ENCODE measurements around the gene GTF2H3. TPM values are rescaled to one million over a fixed set of nuclear protein-coding genes. Genes with fewer than 3 reads are reported as not detected.

The GTF2H3 gene
- total RNA-seq, 3 donors from 2014 or later, result 77.9 to 86.2 (median 78.5) TPM

DNA sequence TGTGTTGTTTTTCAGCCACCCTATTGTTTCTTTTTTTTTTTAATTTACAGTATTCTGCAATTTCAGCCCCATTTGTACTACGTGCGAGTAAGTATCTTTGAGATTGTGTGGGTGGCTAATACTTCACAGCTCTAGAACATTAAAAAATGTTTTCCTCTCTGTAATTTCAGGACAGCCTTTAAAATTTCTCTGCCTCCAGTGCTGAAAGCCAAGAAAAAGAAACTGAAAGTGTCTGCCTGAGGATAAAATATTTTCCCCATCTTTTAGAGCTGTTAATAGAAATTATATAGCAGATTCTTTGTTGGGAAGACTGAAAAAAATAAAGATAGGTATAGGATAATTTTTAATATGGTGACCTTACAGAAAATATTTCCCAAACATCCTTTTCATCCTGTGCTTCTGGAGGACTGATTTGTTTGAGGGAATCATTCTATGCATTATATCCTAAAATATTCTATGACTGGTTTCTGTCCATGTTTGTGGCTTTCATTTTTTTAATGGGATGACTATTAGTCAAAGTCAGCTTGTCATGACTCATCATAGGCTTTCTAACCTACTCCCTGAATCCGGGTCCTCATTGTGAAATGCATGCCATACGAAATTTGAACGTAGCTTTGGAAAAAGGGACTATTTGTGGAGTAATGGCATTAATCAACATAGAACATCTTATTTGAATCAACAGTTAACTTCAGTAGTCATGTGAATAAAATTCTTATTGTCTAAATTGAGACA is 26.5 kb downstream of the GTF2H3 start:
- no peak for ATAC-seq
- Mint-ChIP-seq H3K4me3 (no peak overlapping the region), H3K36me3 (ENCODE audit: insufficient read depth) (peaks cover 32% of the 10 kb centered on the region), H3K27me3 (ENCODE audit: low read depth) (no peaks in the 10 kb centered on the region), H3K4me1 (ENCODE audit: low read depth) (peaks cover 11% of the 10 kb centered on the region), H3K9me3 (no peaks in the 10 kb centered on the region)
- DNase-seq, result no peak

DNA sequence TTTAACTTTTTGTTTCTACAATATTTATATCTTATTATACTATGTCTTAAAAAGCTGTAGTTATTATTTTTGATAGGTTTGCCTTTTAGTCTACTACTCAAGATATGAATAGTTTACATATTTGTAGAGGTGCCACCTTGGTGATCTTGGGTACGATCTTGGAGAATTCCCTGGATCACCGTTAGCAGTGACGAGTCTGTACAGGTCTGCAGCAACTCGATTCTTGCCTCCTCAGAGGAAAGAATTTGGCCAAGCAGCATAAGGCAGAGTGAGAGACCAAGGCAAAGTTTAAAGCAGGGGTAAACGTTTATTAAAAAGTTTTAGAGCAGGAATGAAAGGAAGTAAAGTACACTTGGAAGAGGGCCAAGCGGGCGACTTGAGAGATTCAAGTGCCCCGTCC is 34.1 kb downstream of the GTF2H3 start:
- no peak for ATAC-seq
- Mint-ChIP-seq H3K9me3 (no peaks in the 10 kb centered on the region), H3K27me3 (ENCODE audit: low read depth) (no peaks in the 10 kb centered on the region), H3K36me3 (ENCODE audit: insufficient read depth) (peaks cover 6% of the 10 kb centered on the region), H3K4me1 (ENCODE audit: low read depth) (peaks cover 18% of the 10 kb centered on the region), H3K4me3 (no peak overlapping the region)
- DNase-seq, result no peak

GRCh38 chr12:123670882-123671728 is 37.5 kb downstream of the GTF2H3 start, which contains the start of gene TCTN2:
TSS of gene TCTN2 (plus strand) at chr12:123671113. CDS start at chr12:123671241, 128 bp downstream.
- DNase-seq, result peak; percentile 91
- H3K27me3 Mint-ChIP-seq (ENCODE audit: low read depth), result no peaks in the 10 kb centered on the region
- peaks cover 1% of the 10 kb centered on the region for H3K36me3 Mint-ChIP-seq (ENCODE audit: insufficient read depth)
- ATAC-seq, result peak; percentile 100
- peak within 1 kb of the TSS; percentile 89 for H3K4me3 Mint-ChIP-seq
- H3K4me1 Mint-ChIP-seq (ENCODE audit: low read depth), result peaks cover 20% of the 10 kb centered on the region
- H3K9me3 Mint-ChIP-seq, result no peaks in the 10 kb centered on the region

GRCh38 chr12:123671876-123672275 is 38.2 kb downstream of the GTF2H3 start:
- H3K27me3 Mint-ChIP-seq (ENCODE audit: low read depth), result no peaks in the 10 kb centered on the region
- peak overlapping the region; percentile 89 for H3K4me3 Mint-ChIP-seq
- peaks cover 20% of the 10 kb centered on the region for H3K4me1 Mint-ChIP-seq (ENCODE audit: low read depth)

GRCh38 chr12:123675436-123675835 is 41.8 kb downstream of the GTF2H3 start:
- H3K36me3 Mint-ChIP-seq (ENCODE audit: insufficient read depth), result peaks cover 4% of the 10 kb centered on the region
- H3K4me3 Mint-ChIP-seq, result no peak overlapping the region
- no peaks in the 10 kb centered on the region for H3K9me3 Mint-ChIP-seq
- DNase-seq (no peak), ATAC-seq (no peak)
- H3K4me1 Mint-ChIP-seq (ENCODE audit: low read depth), result peaks cover 20% of the 10 kb centered on the region
- H3K27me3 Mint-ChIP-seq (ENCODE audit: low read depth), result no peaks in the 10 kb centered on the region

More at GRCh38 chr12:123671876-123672275, 38.2 kb downstream of the GTF2H3 start:
- no peak for DNase-seq
- Mint-ChIP-seq H3K9me3 (no peaks in the 10 kb centered on the region), H3K36me3 (ENCODE audit: insufficient read depth) (peaks cover 1% of the 10 kb centered on the region)
- no peak for ATAC-seq

- H3K4me1 Mint-ChIP-seq (ENCODE audit: low read depth), result peaks cover 9% of the 10 kb centered on the region
- peaks cover 10% of the 10 kb centered on the region for H3K36me3 Mint-ChIP-seq (ENCODE audit: insufficient read depth)
- no peaks in the 10 kb centered on the region for H3K27me3 Mint-ChIP-seq (ENCODE audit: low read depth)
- DNase-seq (no peak), ATAC-seq (no peak)
- H3K9me3 Mint-ChIP-seq, result no peaks in the 10 kb centered on the region
- H3K4me3 Mint-ChIP-seq, result no peak overlapping the region
These were observed 43.1 kb downstream of the GTF2H3 start for GRCh38 chr12:123676616-123677320.

DNA sequence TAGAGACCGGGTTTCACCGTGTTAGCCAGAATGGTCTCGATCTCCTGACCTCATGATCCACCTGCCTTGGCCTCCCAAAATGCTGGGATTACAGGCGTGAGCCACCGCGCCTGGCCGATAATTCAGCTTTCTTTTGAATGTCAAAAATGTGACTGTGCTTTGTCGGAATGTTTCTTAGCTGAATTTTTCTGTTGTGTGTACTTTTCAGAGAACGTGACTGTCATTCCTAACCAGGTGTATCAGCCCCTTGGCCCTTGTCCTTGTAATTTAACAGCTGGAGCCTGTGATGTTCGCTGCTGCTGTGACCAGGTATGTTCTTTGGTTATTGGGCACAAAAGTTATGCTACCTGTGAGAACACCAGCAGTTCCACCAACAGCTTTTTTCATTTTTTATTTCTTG is 45.4 kb downstream of the GTF2H3 start:
- Mint-ChIP-seq H3K36me3 (ENCODE audit: insufficient read depth) (peaks cover 10% of the 10 kb centered on the region), H3K9me3 (no peaks in the 10 kb centered on the region), H3K4me1 (ENCODE audit: low read depth) (no peaks in the 10 kb centered on the region), H3K27me3 (ENCODE audit: low read depth) (no peaks in the 10 kb centered on the region), H3K4me3 (no peak overlapping the region)
- DNase-seq (no peak), ATAC-seq (no peak)

- peaks cover 12% of the 10 kb centered on the region for H3K36me3 Mint-ChIP-seq (ENCODE audit: insufficient read depth)
- no peaks in the 10 kb centered on the region for H3K4me1 Mint-ChIP-seq (ENCODE audit: low read depth)
- H3K9me3 Mint-ChIP-seq, result no peaks in the 10 kb centered on the region
- H3K27me3 Mint-ChIP-seq (ENCODE audit: low read depth), result no peaks in the 10 kb centered on the region
- ATAC-seq (no peak), DNase-seq (no peak)
- H3K4me3 Mint-ChIP-seq, result no peak overlapping the region
These were observed 48.0 kb downstream of the GTF2H3 start for GRCh38 chr12:123681605-123682004.

DNA sequence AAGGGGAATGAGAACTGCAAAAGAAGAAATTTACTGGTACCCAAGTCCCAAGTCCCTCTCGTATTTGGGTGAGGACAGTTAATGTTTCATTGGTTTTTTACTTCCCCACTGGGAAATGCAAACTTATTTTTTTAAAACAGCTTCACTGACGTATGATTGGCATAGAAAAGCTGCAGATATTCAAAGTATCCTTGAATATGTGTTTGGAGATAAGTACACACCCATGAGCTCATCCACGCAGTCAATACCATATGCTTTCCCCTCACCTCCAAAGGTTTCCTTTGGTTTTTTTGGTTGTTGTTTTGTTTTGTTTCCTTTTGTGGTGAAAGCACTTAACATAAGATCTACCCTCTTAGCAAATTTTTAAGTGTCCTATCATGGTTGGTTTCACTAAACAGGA is 50.3 kb downstream of the GTF2H3 start:
- H3K9me3 Mint-ChIP-seq, result no peaks in the 10 kb centered on the region

GRCh38 chr12:123686636-123687190 is 53.1 kb downstream of the GTF2H3 start:
- DNase-seq (no peak), ATAC-seq (no peak)
- no peaks in the 10 kb centered on the region for H3K27me3 Mint-ChIP-seq (ENCODE audit: low read depth)
- H3K36me3 Mint-ChIP-seq (ENCODE audit: insufficient read depth), result peaks cover 11% of the 10 kb centered on the region
- H3K4me3 Mint-ChIP-seq, result no peak overlapping the region
- no peaks in the 10 kb centered on the region for H3K9me3 Mint-ChIP-seq
- H3K4me1 Mint-ChIP-seq (ENCODE audit: low read depth), result no peaks in the 10 kb centered on the region

More for the DNA sequence above, 50.3 kb downstream of the GTF2H3 start:
- ATAC-seq (no peak), DNase-seq (no peak)
- H3K4me3 Mint-ChIP-seq, result no peak overlapping the region
- no peaks in the 10 kb centered on the region for H3K4me1 Mint-ChIP-seq (ENCODE audit: low read depth)
- H3K27me3 Mint-ChIP-seq (ENCODE audit: low read depth), result no peaks in the 10 kb centered on the region
- H3K36me3 Mint-ChIP-seq (ENCODE audit: insufficient read depth), result peaks cover 11% of the 10 kb centered on the region

DNA sequence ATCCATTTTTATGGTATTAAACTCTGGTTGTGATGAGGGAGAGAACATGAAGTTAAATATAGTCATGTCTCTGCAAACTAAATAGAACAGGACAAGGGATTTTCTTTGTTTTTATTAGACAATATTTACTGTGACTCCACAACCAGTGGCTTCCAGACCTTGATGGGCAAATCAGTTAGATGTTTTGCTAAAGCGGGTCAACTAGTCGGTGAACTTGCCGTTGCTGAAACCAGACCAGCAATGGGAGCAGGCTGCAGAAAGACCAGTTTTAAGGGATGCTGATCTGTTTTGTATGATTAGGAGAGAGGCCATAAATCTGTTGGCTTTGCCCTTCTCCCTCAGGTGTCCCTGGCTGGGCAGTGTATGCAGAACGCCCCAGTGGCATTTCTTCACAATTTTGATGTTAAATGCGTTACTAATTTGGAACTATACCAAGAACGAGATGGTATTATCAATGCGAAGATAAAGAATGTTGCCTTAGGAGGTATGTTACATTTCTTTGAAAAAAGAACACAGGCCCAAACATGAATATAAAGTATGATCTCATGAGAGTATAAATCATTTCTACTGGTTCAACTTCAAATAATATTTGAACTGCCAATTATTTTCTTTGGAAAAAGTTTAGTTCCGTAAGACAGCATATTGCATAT is 56.7 kb downstream of the GTF2H3 start:
- Mint-ChIP-seq H3K27me3 (ENCODE audit: low read depth) (no peaks in the 10 kb centered on the region), H3K4me3 (no peak overlapping the region), H3K36me3 (ENCODE audit: insufficient read depth) (peaks cover 14% of the 10 kb centered on the region), H3K9me3 (no peaks in the 10 kb centered on the region), H3K4me1 (ENCODE audit: low read depth) (no peaks in the 10 kb centered on the region)
- DNase-seq, result no peak
- ATAC-seq, result no peak

GRCh38 chr12:123696207-123696606 is 62.6 kb downstream of the GTF2H3 start:
- no peaks in the 10 kb centered on the region for H3K27me3 Mint-ChIP-seq (ENCODE audit: low read depth)
- peaks cover 26% of the 10 kb centered on the region for H3K36me3 Mint-ChIP-seq (ENCODE audit: insufficient read depth)
- no peaks in the 10 kb centered on the region for H3K9me3 Mint-ChIP-seq
- H3K4me3 Mint-ChIP-seq, result no peak overlapping the region
- no peak for ATAC-seq
- no peak for DNase-seq
- no peaks in the 10 kb centered on the region for H3K4me1 Mint-ChIP-seq (ENCODE audit: low read depth)

DNA sequence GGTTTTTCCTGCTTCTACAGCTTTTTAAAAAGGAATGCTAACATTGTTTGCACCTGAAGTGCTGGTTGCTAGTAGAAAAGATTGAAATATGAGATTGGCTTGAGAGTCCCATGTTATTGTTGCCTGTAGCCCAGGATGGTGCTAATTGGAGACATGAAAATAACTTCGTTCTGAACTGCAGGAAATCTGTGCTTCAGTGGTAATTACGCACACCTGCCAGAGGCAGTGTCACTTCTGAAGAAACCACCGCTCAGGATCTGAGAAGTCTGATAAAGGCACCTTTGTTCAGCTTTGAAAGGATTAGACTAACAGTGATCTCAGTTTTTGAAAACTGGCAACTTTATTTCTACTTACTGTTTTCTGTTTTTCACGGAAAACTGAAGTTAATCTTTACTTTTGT is 63.0 kb downstream of the GTF2H3 start:
- Mint-ChIP-seq H3K9me3 (no peaks in the 10 kb centered on the region), H3K4me3 (no peak overlapping the region), H3K27me3 (ENCODE audit: low read depth) (no peaks in the 10 kb centered on the region), H3K36me3 (ENCODE audit: insufficient read depth) (peaks cover 23% of the 10 kb centered on the region), H3K4me1 (ENCODE audit: low read depth) (no peaks in the 10 kb centered on the region)
- no peak for ATAC-seq
- DNase-seq, result no peak

DNA sequence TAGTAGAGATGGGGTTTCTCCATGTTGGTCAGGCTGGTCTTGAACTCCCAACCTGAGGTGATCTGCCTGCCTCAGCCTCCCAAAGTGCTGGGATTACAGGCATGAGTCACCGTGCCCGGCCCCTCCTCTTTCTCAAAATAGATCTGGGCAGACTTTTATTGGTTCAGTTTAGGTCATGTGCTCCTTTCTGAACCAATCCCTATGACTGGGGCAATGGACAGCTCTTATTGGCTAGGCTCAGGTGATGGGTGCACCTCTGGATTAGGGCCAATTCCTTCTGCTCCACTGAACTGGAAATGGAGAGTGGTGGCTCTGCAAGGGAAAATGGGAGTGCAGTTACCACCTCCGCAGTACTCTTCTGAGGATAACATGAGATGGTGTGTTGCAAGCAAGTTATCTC is 72.3 kb downstream of the GTF2H3 start:
- DNase-seq (no peak), ATAC-seq (no peak)
- H3K36me3 Mint-ChIP-seq (ENCODE audit: insufficient read depth), result peaks cover 9% of the 10 kb centered on the region
- no peaks in the 10 kb centered on the region for H3K27me3 Mint-ChIP-seq (ENCODE audit: low read depth)
- peaks cover 2% of the 10 kb centered on the region for H3K4me1 Mint-ChIP-seq (ENCODE audit: low read depth)
- no peak overlapping the region for H3K4me3 Mint-ChIP-seq
- H3K9me3 Mint-ChIP-seq, result no peaks in the 10 kb centered on the region
